Measurements from ENCODE around the gene POLR2H.

DNA sequence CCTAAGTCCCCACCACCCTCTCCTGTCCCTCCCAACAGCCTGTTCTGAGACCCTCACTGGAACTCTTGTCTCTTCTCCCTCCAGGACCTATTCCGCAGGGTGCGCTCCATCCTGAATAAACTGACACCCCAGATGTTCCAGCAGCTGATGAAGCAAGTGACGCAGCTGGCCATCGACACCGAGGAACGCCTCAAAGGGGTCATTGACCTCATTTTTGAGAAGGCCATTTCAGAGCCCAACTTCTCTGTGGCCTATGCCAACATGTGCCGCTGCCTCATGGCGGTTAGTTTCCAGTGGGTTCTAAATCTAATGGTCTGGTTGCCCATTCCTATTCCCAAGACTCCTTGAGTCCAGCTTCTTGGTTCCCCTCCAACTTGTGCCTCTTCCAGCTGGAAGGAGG, 37.8 kb upstream of the POLR2H start:
- TF ChIP-seq, protein P1, sequence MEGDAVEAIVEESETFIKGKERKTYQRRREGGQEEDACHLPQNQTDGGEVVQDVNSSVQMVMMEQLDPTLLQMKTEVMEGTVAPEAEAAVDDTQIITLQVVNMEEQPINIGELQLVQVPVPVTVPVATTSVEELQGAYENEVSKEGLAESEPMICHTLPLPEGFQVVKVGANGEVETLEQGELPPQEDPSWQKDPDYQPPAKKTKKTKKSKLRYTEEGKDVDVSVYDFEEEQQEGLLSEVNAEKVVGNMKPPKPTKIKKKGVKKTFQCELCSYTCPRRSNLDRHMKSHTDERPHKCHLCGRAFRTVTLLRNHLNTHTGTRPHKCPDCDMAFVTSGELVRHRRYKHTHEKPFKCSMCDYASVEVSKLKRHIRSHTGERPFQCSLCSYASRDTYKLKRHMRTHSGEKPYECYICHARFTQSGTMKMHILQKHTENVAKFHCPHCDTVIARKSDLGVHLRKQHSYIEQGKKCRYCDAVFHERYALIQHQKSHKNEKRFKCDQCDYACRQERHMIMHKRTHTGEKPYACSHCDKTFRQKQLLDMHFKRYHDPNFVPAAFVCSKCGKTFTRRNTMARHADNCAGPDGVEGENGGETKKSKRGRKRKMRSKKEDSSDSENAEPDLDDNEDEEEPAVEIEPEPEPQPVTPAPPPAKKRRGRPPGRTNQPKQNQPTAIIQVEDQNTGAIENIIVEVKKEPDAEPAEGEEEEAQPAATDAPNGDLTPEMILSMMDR (IDR thresholded peaks at IDR 0.05), result no peak
- no peak for TF ChIP-seq JUND (IDR thresholded peaks at IDR 0.05)
- no peak for TF ChIP-seq POLR2AphosphoS5 (IDR thresholded peaks at IDR 0.05; ENCODE audit: low read depth, low read length)
- TF ChIP-seq, protein P2, sequence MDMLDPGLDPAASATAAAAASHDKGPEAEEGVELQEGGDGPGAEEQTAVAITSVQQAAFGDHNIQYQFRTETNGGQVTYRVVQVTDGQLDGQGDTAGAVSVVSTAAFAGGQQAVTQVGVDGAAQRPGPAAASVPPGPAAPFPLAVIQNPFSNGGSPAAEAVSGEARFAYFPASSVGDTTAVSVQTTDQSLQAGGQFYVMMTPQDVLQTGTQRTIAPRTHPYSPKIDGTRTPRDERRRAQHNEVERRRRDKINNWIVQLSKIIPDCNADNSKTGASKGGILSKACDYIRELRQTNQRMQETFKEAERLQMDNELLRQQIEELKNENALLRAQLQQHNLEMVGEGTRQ (IDR thresholded peaks at IDR 0.05; ENCODE audit: borderline replicate concordance, low read depth, low read length), result no peak
- TF ChIP-seq FOXM1 (IDR thresholded peaks at IDR 0.05; ENCODE audit: low read depth), result no peak
- no peak for TF ChIP-seq RCOR1 (IDR thresholded peaks at IDR 0.05; ENCODE audit: low read length)
- TF ChIP-seq RFX5 (IDR thresholded peaks at IDR 0.05; ENCODE audit: low read length), result no peak
- no peak for TF ChIP-seq EP300 (IDR thresholded peaks at IDR 0.05; ENCODE audit: borderline replicate concordance in 1 of 2, low read depth in 1 of 2, low read length in 1 of 2)
- TF ChIP-seq TAF1 (IDR thresholded peaks at IDR 0.05; ENCODE audit: borderline replicate concordance, low read depth, low read length), result no peak
- TF ChIP-seq, protein P3, sequence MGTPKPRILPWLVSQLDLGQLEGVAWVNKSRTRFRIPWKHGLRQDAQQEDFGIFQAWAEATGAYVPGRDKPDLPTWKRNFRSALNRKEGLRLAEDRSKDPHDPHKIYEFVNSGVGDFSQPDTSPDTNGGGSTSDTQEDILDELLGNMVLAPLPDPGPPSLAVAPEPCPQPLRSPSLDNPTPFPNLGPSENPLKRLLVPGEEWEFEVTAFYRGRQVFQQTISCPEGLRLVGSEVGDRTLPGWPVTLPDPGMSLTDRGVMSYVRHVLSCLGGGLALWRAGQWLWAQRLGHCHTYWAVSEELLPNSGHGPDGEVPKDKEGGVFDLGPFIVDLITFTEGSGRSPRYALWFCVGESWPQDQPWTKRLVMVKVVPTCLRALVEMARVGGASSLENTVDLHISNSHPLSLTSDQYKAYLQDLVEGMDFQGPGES (IDR thresholded peaks at IDR 0.05; ENCODE audit: low read depth, low read length), result no peak
- TF ChIP-seq RAD21 (IDR thresholded peaks at IDR 0.05; ENCODE audit: low read length), result no peak
- no peak for TF ChIP-seq TCF12 (IDR thresholded peaks at IDR 0.05)

Measured in SK-N-SH (cell line).